ENCODE data around the gene MARCKS. TPM values are rescaled to one million over a fixed set of nuclear protein-coding genes. Genes with fewer than 3 reads are reported as not detected.

MARCKS gene
- total RNA-seq (224 and 275 TPM in 2 replicates), polyA plus RNA-seq (193 and 195 TPM in 2 replicates)

GRCh38 chr6:113856625-113857555 is at the start of gene MARCKS:
Gene MARCKS, plus strand, starts transcription at chr6:113857345. Its CDS starts 401 bp downstream, at chr6:113857746.
- Histone ChIP-seq H3K4me1 (ENCODE audit: low read depth) (peaks cover 6% of the 10 kb centered on the region), H3K4me3 (peak within 1 kb of the TSS; percentile 98), H3K27me3 (peaks cover 22% of the 10 kb centered on the region), H3K9me3 (ENCODE audit: low read depth) (no peaks in the 10 kb centered on the region), H3K27ac (peak within 1 kb of the TSS; percentile 90), H3K36me3 (peaks cover 8% of the 10 kb centered on the region)
- DNase-seq (ENCODE audit: low read depth in 1 of 2, low spot score in 1 of 2): peak; percentile 92 to 96
- no peak for TF ChIP-seq CTCF (IDR thresholded peaks at IDR 0.05; ENCODE audit: low read depth, low read length)

GRCh38 chr6:113809826-113810225 is 47.3 kb upstream of the MARCKS start:
- Histone ChIP-seq H3K9me3 (ENCODE audit: low read depth) (no peaks in the 10 kb centered on the region), H3K4me1 (ENCODE audit: low read depth) (no peaks in the 10 kb centered on the region), H3K36me3 (no peaks in the 10 kb centered on the region), H3K27ac (no peak overlapping the region), H3K27me3 (peaks cover 8% of the 10 kb centered on the region), H3K4me3 (no peak overlapping the region)
- no peak for DNase-seq (ENCODE audit: low read depth in 1 of 2, low spot score in 1 of 2)
- no peak for TF ChIP-seq CTCF (IDR thresholded peaks at IDR 0.05; ENCODE audit: low read depth, low read length)

- Histone ChIP-seq H3K9me3 (ENCODE audit: low read depth) (no peaks in the 10 kb centered on the region), H3K36me3 (no peaks in the 10 kb centered on the region), H3K27ac (no peak overlapping the region), H3K4me3 (no peak overlapping the region), H3K27me3 (no peaks in the 10 kb centered on the region), H3K4me1 (ENCODE audit: low read depth) (no peaks in the 10 kb centered on the region)
- DNase-seq (ENCODE audit: low read depth in 1 of 2, low spot score in 1 of 2): peak in 1 of 2 donors; percentile 78
- TF ChIP-seq CTCF (IDR thresholded peaks at IDR 0.05; ENCODE audit: low read depth, low read length): no peak
Measured at GRCh38 chr6:113813142-113813541, 44.0 kb upstream of the MARCKS start.

- H3K27ac ChIP-seq: no peak overlapping the region
- peak in 1 of 2 donors; percentile 23 for DNase-seq (ENCODE audit: low read depth in 1 of 2, low spot score in 1 of 2)
- H3K4me3 ChIP-seq: no peak overlapping the region
- no peaks in the 10 kb centered on the region for H3K4me1 ChIP-seq (ENCODE audit: low read depth)
- H3K9me3 ChIP-seq (ENCODE audit: low read depth): no peaks in the 10 kb centered on the region
- peaks cover 20% of the 10 kb centered on the region for H3K27me3 ChIP-seq
- TF ChIP-seq CTCF (IDR thresholded peaks at IDR 0.05; ENCODE audit: low read depth, low read length): no peak
- H3K36me3 ChIP-seq: no peaks in the 10 kb centered on the region
Measured at GRCh38 chr6:113818578-113818977, 38.6 kb upstream of the MARCKS start.

GRCh38 chr6:113819169-113819830 is 37.8 kb upstream of the MARCKS start:
- Histone ChIP-seq H3K27ac (no peak overlapping the region), H3K36me3 (no peaks in the 10 kb centered on the region), H3K27me3 (peaks cover 26% of the 10 kb centered on the region), H3K4me1 (ENCODE audit: low read depth) (no peaks in the 10 kb centered on the region), H3K4me3 (no peak overlapping the region), H3K9me3 (ENCODE audit: low read depth) (no peaks in the 10 kb centered on the region)
- no peak for DNase-seq (ENCODE audit: low read depth in 1 of 2, low spot score in 1 of 2)
- no peak for TF ChIP-seq CTCF (IDR thresholded peaks at IDR 0.05; ENCODE audit: low read depth, low read length)
